SU-DHL-6 (cell line): ENCODE data around the gene POC1B.

Experiments used
- H2AFZ ChIP-seq: fragments of 200-600 bp; sonication (generic); 2 replicates; pipeline ENCODE4 v1.6.1; 2014; ENCODE audit warnings: low read depth, mild to moderate bottlenecking, moderate library complexity, mixed read lengths, antibody characterized with exemption, low read length; ENCODE audit not compliant: severe bottlenecking
- H3F3A ChIP-seq: fragments of 200-600 bp; shearing (Covaris generic); 2 replicates; pipeline ENCODE4 v1.6.0; 2016; ENCODE audit warnings: antibody characterized with exemption, mild to moderate bottlenecking; ENCODE audit not compliant: insufficient read depth
- H3K27ac ChIP-seq: fragments of 200-600 bp; sonication (generic); 2 replicates; pipeline ENCODE4 v1.5.1; 2016; ENCODE audit warnings: low read depth, mild to moderate bottlenecking, low read length, moderate library complexity, mixed read lengths
- H3K27me3 ChIP-seq: fragments of 200-600 bp; sonication (generic), shearing (Covaris generic); 2 replicates; pipeline ENCODE4 v1.6.0; 2014; ENCODE audit warnings: mild to moderate bottlenecking, low read length
- H3K36me3 ChIP-seq: fragments of 200-600 bp; sonication (generic); 2 replicates; pipeline ENCODE4 v1.6.1; 2014; ENCODE audit warnings: mild to moderate bottlenecking, low read length, mixed read lengths
- H3K4me2 ChIP-seq: fragments of 300-600, 200-600 bp; shearing (Covaris generic), sonication (generic); 2 replicates; pipeline ENCODE4 v1.6.0; 2014; ENCODE audit warnings: low read length, low read depth, mild to moderate bottlenecking; ENCODE audit not compliant: poor library complexity, severe bottlenecking
- H3K4me3 ChIP-seq: fragments of 200-600 bp; sonication (generic); 2 replicates; pipeline ENCODE4 v1.5.1; 2014; ENCODE audit warnings: antibody characterized with exemption, low read length, mild to moderate bottlenecking, mixed read lengths; ENCODE audit not compliant: insufficient read depth, poor library complexity, severe bottlenecking
- H3K79me2 ChIP-seq: fragments of 200-600 bp; sonication (generic); 2 replicates; pipeline ENCODE4 v1.6.1; 2014; ENCODE audit warnings: mild to moderate bottlenecking, low read length, moderate library complexity; ENCODE audit not compliant: insufficient read depth
- H3K9ac ChIP-seq: fragments of 200-600 bp; sonication (generic); 2 replicates; pipeline ENCODE4 v1.7.0; 2014; ENCODE audit warnings: mild to moderate bottlenecking, low read length
- H3K9me2 ChIP-seq: fragments of 200-600 bp; sonication (generic); replicated peaks from 2 replicates; pipeline ENCODE4 v1.6.1; 2014; ENCODE audit warnings: low read length; ENCODE audit not compliant: insufficient read depth
- H3K9me3 ChIP-seq: fragments of 200-600 bp; sonication (generic); 2 replicates; pipeline ENCODE4 v1.6.1; 2014; ENCODE audit warnings: low read length, mixed read lengths; ENCODE audit not compliant: insufficient read depth
- H4K20me1 ChIP-seq: fragments of 200-600 bp; sonication (generic); 2 replicates; pipeline ENCODE4 v1.6.1; 2014; ENCODE audit warnings: low read depth, mild to moderate bottlenecking, antibody characterized with exemption, low read length, moderate library complexity, mixed read lengths
- EZH2phosphoT487 ChIP-seq: fragments of 200-600 bp; sonication (generic), shearing (Covaris generic); conservative IDR thresholded peaks from 2 replicates; pipeline ENCODE4 v1.6.1; 2018; ENCODE audit warnings: mild to moderate bottlenecking, antibody characterized with exemption, low read length, moderate library complexity, mixed read lengths
- TF ChIP-seq, protein P1 (sequence below): fragments of 200-600 bp; sonication (generic); IDR thresholded peaks from one replicate; pipeline ENCODE4 v1.5.1; 2017; ENCODE audit warnings: antibody characterized with exemption, mild to moderate bottlenecking, low read length, moderate library complexity; ENCODE audit not compliant: insufficient read depth, poor library complexity, severe bottlenecking

POC1B gene

DNA sequence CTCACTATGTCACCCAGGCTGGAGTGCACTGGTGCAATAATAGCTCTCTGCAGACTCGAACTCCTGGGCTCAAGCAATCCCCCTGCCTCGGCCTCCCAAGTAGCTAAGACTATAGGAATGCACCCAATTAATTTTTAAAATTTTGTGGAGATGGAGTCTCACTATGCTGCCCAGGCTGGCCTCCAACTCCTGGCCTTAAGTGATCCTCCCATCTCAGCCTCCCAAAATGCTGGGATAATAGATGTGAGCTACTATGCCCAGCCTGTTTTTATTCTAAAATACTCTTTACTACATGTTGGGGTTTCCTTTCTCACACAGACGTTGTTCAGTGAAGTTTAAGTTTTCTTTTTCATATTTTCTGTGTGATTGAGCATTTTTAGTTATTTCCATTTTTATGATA, 112.6 kb downstream of the POC1B start:
- no peaks in the 10 kb centered on the region for H3K79me2 ChIP-seq
- H3K9me3 ChIP-seq: no peaks in the 10 kb centered on the region
- H3K27me3 ChIP-seq: no peaks in the 10 kb centered on the region
- no peaks in the 10 kb centered on the region for H3K36me3 ChIP-seq
- H2AFZ ChIP-seq: no peak overlapping the region
- TF ChIP-seq EZH2phosphoT487: no peak
- TF ChIP-seq, protein P1, sequence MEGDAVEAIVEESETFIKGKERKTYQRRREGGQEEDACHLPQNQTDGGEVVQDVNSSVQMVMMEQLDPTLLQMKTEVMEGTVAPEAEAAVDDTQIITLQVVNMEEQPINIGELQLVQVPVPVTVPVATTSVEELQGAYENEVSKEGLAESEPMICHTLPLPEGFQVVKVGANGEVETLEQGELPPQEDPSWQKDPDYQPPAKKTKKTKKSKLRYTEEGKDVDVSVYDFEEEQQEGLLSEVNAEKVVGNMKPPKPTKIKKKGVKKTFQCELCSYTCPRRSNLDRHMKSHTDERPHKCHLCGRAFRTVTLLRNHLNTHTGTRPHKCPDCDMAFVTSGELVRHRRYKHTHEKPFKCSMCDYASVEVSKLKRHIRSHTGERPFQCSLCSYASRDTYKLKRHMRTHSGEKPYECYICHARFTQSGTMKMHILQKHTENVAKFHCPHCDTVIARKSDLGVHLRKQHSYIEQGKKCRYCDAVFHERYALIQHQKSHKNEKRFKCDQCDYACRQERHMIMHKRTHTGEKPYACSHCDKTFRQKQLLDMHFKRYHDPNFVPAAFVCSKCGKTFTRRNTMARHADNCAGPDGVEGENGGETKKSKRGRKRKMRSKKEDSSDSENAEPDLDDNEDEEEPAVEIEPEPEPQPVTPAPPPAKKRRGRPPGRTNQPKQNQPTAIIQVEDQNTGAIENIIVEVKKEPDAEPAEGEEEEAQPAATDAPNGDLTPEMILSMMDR: no peak
- no peak overlapping the region for H3K4me3 ChIP-seq
- H3F3A ChIP-seq: no peaks in the 10 kb centered on the region
- no peak overlapping the region for H3K27ac ChIP-seq
- H4K20me1 ChIP-seq: no peaks in the 10 kb centered on the region
- H3K4me2 ChIP-seq: no peak overlapping the region
- no peak overlapping the region for H3K9ac ChIP-seq
- no peaks in the 10 kb centered on the region for H3K9me2 ChIP-seq

DNA sequence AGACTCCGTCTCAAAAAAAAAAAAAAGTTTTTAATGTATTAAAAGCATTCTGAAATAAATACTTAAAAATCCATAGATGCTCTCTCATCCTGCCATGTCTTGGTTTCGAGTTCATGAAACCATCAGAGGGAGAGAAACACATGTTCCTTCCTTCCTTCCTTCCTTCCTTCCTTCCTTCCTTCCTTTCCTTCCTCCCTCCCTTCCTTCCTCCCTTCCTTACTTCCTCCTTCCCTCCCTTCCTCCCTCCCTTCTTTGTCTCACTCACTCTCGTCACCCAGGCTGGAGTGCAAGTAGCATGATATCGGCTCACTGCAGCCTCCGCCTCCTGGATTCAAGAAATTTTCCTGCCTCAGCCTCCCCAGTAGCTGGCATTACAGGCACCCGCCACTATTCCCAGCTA, 113.2 kb downstream of the POC1B start:
- Histone ChIP-seq H3K27ac (no peak overlapping the region), H2AFZ (no peak overlapping the region), H3K4me2 (no peak overlapping the region), H3K79me2 (no peaks in the 10 kb centered on the region), H4K20me1 (no peaks in the 10 kb centered on the region), H3K9ac (no peak overlapping the region), H3K27me3 (no peaks in the 10 kb centered on the region), H3F3A (no peaks in the 10 kb centered on the region), H3K9me2 (no peaks in the 10 kb centered on the region), H3K36me3 (no peaks in the 10 kb centered on the region), H3K9me3 (no peaks in the 10 kb centered on the region), H3K4me3 (no peak overlapping the region)
- no peak for TF ChIP-seq EZH2phosphoT487
- TF ChIP-seq, protein P1: no peak

DNA sequence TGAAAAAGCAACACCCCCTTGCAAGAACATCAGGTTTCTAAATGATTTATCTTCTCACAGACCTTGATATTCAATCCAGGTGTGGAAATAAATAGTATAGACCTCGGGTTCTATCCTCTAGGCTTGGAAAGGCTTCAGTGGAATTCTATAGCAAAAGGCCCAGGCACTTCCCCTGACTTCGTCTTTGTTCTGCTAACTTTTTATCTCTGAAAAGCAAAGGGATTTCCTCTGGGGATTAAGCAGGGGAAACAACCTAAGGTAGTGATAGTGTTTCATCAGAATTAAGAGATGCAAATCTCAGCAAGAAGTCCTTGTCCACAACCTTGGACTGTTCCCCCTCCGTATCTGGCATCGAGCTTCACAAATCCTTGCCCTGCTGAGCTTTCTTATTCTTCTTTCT, 114.0 kb downstream of the POC1B start:
- no peak overlapping the region for H3K4me2 ChIP-seq
- no peaks in the 10 kb centered on the region for H3K36me3 ChIP-seq
- no peak overlapping the region for H3K9ac ChIP-seq
- H3K9me3 ChIP-seq: no peaks in the 10 kb centered on the region
- no peak overlapping the region for H3K27ac ChIP-seq
- H3K4me3 ChIP-seq: no peak overlapping the region
- H2AFZ ChIP-seq: no peak overlapping the region
- H3K27me3 ChIP-seq: no peaks in the 10 kb centered on the region
- no peaks in the 10 kb centered on the region for H3K79me2 ChIP-seq
- TF ChIP-seq, protein P1: no peak
- no peak for TF ChIP-seq EZH2phosphoT487
- H4K20me1 ChIP-seq: no peaks in the 10 kb centered on the region
- H3F3A ChIP-seq: no peaks in the 10 kb centered on the region
- H3K9me2 ChIP-seq: no peaks in the 10 kb centered on the region
